Uterus (tissue), 4 donors: ENCODE measurements around the gene ZNF629. TPM values are rescaled to one million over a fixed set of nuclear protein-coding genes. Genes with fewer than 3 reads are reported as not detected.

Experiments used
- DNase-seq, 2 donors: peaks; one replicate each; pipeline ENCODE4 v3.0.0-alpha.2; 2019 to 2020
- H3K27ac ChIP-seq, 2 donors: fragments of 200-600 bp; sonication (generic); 1 replicate in 1 of 2; 2 replicates in 1 of 2; pipeline ENCODE4 v1.5.1; 2016 to 2018
- H3K27me3 ChIP-seq, 2 donors: fragments of 200-600 bp; sonication (generic); one replicate each; pipeline ENCODE4 v1.5.1; 2018 to 2019; ENCODE audit warnings: control low read depth in 1 of 2
- H3K36me3 ChIP-seq, 2 donors: fragments of 200-600 bp; sonication (generic); one replicate each; pipeline ENCODE4 v1.5.1; 2019; ENCODE audit warnings: control low read depth in 1 of 2
- H3K4me1 ChIP-seq, 2 donors: fragments of 200-600 bp; sonication (generic); one replicate each; pipeline ENCODE4 v1.5.1; 2018 to 2019; ENCODE audit warnings: control low read depth in 1 of 2
- H3K4me3 ChIP-seq, 2 donors: fragments of 200-600 bp; sonication (generic); 1 replicate in 1 of 2; 2 replicates in 1 of 2; pipeline ENCODE4 v1.5.1; 2018 to 2019; ENCODE audit warnings: mild to moderate bottlenecking in 1 of 2
- H3K9me3 ChIP-seq, 2 donors: fragments of 200-600 bp; sonication (generic); one replicate each; pipeline ENCODE4 v1.5.1; 2019; ENCODE audit warnings: control low read depth in 1 of 2
- POLR2A ChIP-seq, 2 donors: fragments of 450-650 bp; IDR thresholded peaks; one replicate each; pipeline ENCODE4 v1.6.1; 2016; ENCODE audit warnings: antibody characterized with exemption in 2 of 2, mild to moderate bottlenecking in 1 of 2, moderate library complexity in 1 of 2
- intact Hi-C: fragments of 100-400 bp; cut with DNase I; formaldehyde crosslinking; loops from one replicate; pipeline ENCODE4 v1.15.1; 2023; ENCODE audit warnings: low total_unique reads
- total RNA-seq, 4 donors: library from RNA; depleted of rRNA in 3 of 4; stranded (reverse); fragments of >200 nt in 3 of 4; gene quantifications; one replicate each; pipeline versions ENCODE4 v1.1.0 to v1.2.4, GENCODE V29; 2014 to 2023
- TF ChIP-seq, protein P1 (sequence below), 4 experiments: fragments of 200-600 bp in 2 of 4; fragments of 450-650 bp in 2 of 4; sonication (generic) in 2 of 4; IDR thresholded peaks; one replicate each; pipeline ENCODE4 v1.5.1; 2016 to 2019; ENCODE audit warnings: antibody characterized with exemption in 4 of 4, mild to moderate bottlenecking in 2 of 4, moderate library complexity in 1 of 4
- donor health status: DM: yes; HTN: yes; CAD: no.

The ZNF629 gene
- total RNA-seq, 4 donors from 2014 or later, result 5.4 to 25.5 (median 10.7) TPM

DNA sequence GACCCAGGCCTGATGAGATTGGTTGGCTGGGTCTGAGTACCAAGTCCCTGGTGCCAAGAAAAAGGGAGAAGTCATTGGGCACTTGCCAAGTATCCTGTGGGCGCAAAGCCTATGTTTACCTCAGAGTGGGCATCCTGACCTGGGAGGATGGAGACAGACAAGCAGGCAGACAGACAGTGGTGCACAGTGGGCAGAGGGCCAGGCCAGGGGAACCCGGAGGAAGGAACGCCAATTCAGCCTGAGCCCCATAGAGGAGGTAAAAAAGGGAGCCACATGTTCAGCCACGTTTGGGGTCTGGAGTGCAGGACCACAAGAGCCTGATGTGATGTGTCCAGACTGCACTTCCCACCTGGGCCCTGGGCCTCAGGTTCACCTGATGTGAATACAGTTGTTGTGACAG lies 33.4 kb downstream of the ZNF629 start:
- no peak for TF ChIP-seq POLR2A (IDR thresholded peaks at IDR 0.05)
- TF ChIP-seq, protein P1, sequence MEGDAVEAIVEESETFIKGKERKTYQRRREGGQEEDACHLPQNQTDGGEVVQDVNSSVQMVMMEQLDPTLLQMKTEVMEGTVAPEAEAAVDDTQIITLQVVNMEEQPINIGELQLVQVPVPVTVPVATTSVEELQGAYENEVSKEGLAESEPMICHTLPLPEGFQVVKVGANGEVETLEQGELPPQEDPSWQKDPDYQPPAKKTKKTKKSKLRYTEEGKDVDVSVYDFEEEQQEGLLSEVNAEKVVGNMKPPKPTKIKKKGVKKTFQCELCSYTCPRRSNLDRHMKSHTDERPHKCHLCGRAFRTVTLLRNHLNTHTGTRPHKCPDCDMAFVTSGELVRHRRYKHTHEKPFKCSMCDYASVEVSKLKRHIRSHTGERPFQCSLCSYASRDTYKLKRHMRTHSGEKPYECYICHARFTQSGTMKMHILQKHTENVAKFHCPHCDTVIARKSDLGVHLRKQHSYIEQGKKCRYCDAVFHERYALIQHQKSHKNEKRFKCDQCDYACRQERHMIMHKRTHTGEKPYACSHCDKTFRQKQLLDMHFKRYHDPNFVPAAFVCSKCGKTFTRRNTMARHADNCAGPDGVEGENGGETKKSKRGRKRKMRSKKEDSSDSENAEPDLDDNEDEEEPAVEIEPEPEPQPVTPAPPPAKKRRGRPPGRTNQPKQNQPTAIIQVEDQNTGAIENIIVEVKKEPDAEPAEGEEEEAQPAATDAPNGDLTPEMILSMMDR (IDR thresholded peaks at IDR 0.05), result no peak
- H3K36me3 ChIP-seq, result no peaks in the 10 kb centered on the region

GRCh38 chr16:30750876-30751465 lies 36.0 kb downstream of the ZNF629 start:
- H3K9me3 ChIP-seq, result no peaks in the 10 kb centered on the region
- no peak overlapping the region for H3K4me3 ChIP-seq
- no peaks in the 10 kb centered on the region for H3K27me3 ChIP-seq
- peaks cover 0 to 9% of the 10 kb centered on the region in 2 donors for H3K4me1 ChIP-seq
- DNase-seq, result no peak
- H3K27ac ChIP-seq, result no peak overlapping the region
- no peaks in the 10 kb centered on the region for H3K36me3 ChIP-seq
- intact Hi-C loops, result no loop called here
- TF ChIP-seq, protein P1 (IDR thresholded peaks at IDR 0.05), result no peak
- TF ChIP-seq POLR2A (IDR thresholded peaks at IDR 0.05), result no peak

More for the DNA sequence above, 33.4 kb downstream of the ZNF629 start:
- H3K4me1 ChIP-seq, result peaks cover 0 to 4% of the 10 kb centered on the region in 2 donors
- no peaks in the 10 kb centered on the region for H3K9me3 ChIP-seq
- intact Hi-C loops, result no loop called here
- no peak overlapping the region for H3K27ac ChIP-seq
- no peak for DNase-seq
- H3K27me3 ChIP-seq, result no peaks in the 10 kb centered on the region
- H3K4me3 ChIP-seq, result no peak overlapping the region

DNA sequence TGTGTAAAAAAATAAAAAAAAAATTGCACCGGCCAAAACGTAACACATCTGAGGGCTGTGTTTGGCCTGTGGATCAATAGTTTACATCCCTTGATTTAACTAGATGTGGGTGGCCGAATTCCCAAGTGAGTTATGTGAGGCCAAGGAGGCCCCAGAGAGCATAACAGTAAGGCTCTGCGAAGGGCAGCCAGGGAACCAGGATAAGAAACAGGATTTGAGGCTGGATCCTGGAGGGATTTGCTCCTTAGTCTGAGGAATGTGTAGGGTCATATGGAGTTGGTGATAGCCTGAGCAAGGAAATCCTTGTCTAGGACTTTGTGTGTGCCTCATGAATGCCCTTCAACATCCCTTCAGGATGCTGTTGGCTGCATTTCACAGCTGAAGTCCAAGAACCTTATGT lies 36.8 kb downstream of the ZNF629 start:
- no peaks in the 10 kb centered on the region for H3K9me3 ChIP-seq
- intact Hi-C loops, result no loop called here
- TF ChIP-seq, protein P1 (IDR thresholded peaks at IDR 0.05), result no peak
- TF ChIP-seq POLR2A (IDR thresholded peaks at IDR 0.05), result no peak
- no peak for DNase-seq
- H3K4me1 ChIP-seq, result peaks cover 0 to 9% of the 10 kb centered on the region in 2 donors
- no peaks in the 10 kb centered on the region for H3K36me3 ChIP-seq
- no peaks in the 10 kb centered on the region for H3K27me3 ChIP-seq
- no peak overlapping the region for H3K4me3 ChIP-seq
- H3K27ac ChIP-seq, result no peak overlapping the region

DNA sequence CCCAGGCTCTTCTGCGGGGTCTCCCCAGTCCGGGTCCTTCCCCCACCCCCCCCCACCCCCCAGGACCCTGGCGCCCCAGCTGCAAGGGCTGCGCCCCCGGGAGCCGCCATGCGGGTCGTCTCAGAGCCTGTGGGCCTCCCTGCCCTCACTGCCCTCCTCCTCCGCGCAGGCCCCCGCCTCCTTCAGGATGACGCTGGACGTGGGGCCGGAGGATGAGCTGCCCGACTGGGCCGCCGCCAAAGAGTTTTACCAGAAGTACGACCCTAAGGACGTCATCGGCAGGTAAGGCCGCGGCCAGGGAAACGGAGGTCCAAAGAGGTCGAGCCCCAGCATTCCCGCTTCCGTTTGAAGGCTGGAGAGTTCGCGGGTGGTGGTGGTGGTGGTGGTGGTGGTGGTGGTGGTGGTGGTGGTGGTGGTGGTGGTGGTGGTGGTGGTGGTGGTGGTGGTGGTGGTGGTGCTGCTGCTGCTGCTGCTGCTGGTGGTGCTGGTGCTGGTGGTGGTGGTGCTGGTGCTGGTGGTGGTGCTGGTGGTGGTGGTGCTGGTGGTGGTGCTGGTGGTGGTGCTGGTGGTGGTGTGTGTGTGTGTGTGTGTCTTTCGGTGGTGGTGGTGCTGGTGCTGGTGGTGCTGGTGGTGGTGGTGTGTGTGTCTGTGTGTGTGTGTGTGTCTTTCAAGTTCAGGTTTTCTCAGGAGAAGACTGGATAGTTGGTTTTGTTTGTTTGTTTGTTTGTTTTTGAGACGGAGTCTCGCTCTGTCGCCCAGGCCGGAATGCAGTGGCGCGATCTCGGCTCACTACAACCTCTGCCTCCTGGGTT lies 38.2 kb downstream of the ZNF629 start:
- intact Hi-C loops, result no loop called here
- TF ChIP-seq, protein P1 (IDR thresholded peaks at IDR 0.05), result no peak
- TF ChIP-seq POLR2A (IDR thresholded peaks at IDR 0.05), result no peak
- Histone ChIP-seq H3K9me3 (no peaks in the 10 kb centered on the region), H3K27ac (peak overlapping the region; percentile 57 to 86), H3K4me1 (peaks cover 0 to 9% of the 10 kb centered on the region in 2 donors), H3K4me3 (peak overlapping the region; percentile 97 to 100), H3K36me3 (no peaks in the 10 kb centered on the region), H3K27me3 (no peaks in the 10 kb centered on the region)
- DNase-seq, result peak; percentile 47 to 58
